Measurements from ENCODE around the gene SNX7. TPM values are rescaled to one million over a fixed set of nuclear protein-coding genes. Genes with fewer than 3 reads are reported as not detected.

SNX7 gene
- 10 to 100 TPM; 12.4 to 34.7 (median 18.9) TPM for total RNA-seq

DNA sequence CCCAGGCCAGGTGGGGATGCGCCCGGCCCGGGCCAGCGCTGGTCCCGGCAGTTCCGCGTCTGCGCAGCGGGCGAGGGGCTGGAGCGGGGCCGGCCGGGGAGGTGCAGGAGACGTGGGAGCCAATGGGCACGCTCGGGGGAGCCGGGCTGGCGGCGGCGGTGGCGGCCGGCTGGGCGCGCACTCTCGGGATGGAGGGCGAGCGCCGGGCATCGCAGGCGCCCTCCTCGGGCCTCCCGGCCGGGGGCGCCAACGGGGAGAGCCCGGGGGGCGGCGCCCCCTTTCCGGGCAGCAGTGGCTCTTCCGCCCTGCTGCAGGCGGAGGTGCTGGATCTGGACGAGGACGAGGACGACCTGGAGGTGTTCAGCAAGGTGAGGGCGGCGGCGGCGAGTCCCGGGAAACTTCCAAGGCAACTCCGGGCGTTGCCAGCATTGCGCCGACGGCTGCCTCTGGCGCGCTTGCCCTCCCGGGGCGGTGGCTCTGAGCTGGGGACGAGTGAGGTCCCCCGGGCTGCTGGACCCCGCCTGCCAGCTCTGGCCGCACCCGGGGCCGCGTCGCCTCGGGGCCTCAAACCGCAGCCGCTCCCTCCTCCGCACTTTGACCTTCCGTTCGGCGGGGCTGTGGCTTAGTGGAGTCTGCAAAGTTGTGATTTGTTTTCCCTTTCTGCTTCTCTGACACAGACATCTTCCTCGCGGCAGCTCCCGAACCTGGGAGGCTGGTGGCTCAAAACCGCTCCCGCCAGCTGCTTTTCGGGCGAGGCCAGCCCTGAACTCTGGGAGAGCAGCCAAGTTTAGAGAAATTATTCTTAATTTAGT, at the start of gene SNX7:
SNX7 (plus strand) TSS at position 178 of the 812 bp plus-strand sequence; CDS start at position 189, 11 bp downstream.
- Histone ChIP-seq H3K27ac (peak within 1 kb of the TSS in 1 of 2 donors; percentile 20), H3K4me3 (peak within 1 kb of the TSS; percentile 55 to 65 (median 58)), H3K4me1 (replicated peaks in 1 of 2) (peaks cover 5 to 6% of the 10 kb centered on the region in 2 donors)
- ATAC-seq (replicated peaks in 6 of 8) = peak; percentile 82 to 97 (median 96)
- WGBS, 10 experiments = 0 to 4% (median 0%) methylated on average over 1 to 35 of the region's 80 CpGs; no CpG with 5 or more reads in 3 of the 10 experiments
- in situ Hi-C loops (cut with MboI; ENCODE audit: low pct_unique_long_range_greater_than_20kb in 2 of 9, low sequenced_read_pairs in 9 of 9, unreplicated experiment in 9 of 9) = no loop called here

GRCh38 chr1:98637316-98637715, 24.2 kb upstream of the SNX7 start:
- WGBS, 10 experiments = 0 to 100% (median 79%) methylated on average over 1 to 2 of the region's 2 CpGs; no CpG with 5 or more reads in 4 of the 10 experiments
- Histone ChIP-seq H3K4me1 (replicated peaks in 1 of 2) (no peaks in the 10 kb centered on the region), H3K4me3 (no peak overlapping the region), H3K27ac (no peak overlapping the region)
- in situ Hi-C loops (cut with MboI; ENCODE audit: low pct_unique_long_range_greater_than_20kb in 2 of 9, low sequenced_read_pairs in 9 of 9, unreplicated experiment in 9 of 9) = no loop called here
- no peak for ATAC-seq (replicated peaks in 6 of 8)

- in situ Hi-C loops (cut with MboI; ENCODE audit: low pct_unique_long_range_greater_than_20kb in 2 of 9, low sequenced_read_pairs in 9 of 9, unreplicated experiment in 9 of 9) = no loop called here
- Histone ChIP-seq H3K4me1 (replicated peaks in 1 of 2) (no peaks in the 10 kb centered on the region), H3K4me3 (no peak overlapping the region), H3K27ac (no peak overlapping the region)
- ATAC-seq (replicated peaks in 6 of 8) = peak in 2 of 8 experiments; percentile 22 to 51
These were observed 23.3 kb upstream of the SNX7 start for GRCh38 chr1:98638185-98638584.

DNA sequence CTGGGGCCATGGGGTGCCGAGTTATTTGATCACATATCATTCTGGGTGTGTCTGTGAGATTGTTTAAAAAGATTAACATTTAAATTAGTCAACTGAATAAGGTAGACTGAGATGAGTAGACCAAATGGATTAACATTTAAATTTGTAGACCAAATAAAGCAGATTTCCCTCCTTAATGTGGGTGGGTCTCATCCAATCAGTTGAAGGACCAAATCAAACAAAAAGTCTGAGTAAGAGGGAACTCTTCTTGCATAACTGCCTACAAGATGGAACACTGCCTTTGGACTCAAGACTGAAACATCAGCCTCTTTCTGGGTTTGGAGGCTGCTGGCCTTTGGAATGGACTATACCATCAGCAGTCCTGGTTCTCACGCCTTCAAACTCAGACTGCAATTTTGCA, 17.0 kb upstream of the SNX7 start:
- no peak for ATAC-seq (replicated peaks in 6 of 8)
- in situ Hi-C loops (cut with MboI; ENCODE audit: low pct_unique_long_range_greater_than_20kb in 2 of 9, low sequenced_read_pairs in 9 of 9, unreplicated experiment in 9 of 9) = no loop called here
- Histone ChIP-seq H3K4me1 (replicated peaks in 1 of 2) (no peaks in the 10 kb centered on the region), H3K27ac (no peak overlapping the region), H3K4me3 (no peak overlapping the region)
- 25 to 100% (median 76%) methylated on average over 1 to 2 of the region's 2 CpGs; no CpG with 5 or more reads in 1 of the 10 experiments for WGBS, 10 experiments

DNA sequence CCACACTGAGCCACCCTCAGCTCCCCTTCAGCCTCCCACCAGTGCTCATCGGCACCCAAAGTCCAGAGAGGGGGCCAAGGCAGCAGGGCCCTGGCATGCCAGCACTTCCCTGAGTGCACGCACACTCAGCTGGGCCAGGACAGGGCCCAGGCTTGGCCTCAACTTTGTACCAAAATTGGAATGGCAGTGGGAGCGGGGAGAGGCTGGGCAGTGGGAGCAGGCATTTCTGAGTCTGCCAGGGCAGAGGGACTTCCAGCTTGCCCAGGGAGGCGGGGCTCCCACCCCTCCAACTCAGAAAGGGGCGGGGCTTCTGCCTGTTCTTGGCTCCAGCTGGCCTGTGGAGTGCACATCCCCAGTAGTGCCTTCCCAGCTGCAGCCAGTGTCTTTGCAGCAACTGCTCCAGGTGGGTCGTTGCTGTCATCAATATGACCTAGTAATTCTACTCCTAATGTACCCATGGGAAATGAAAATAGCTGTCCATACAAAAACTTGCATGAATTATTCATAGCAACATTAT, 10.3 kb upstream of the SNX7 start:
- no peak overlapping the region for H3K4me3 ChIP-seq
- ATAC-seq (replicated peaks in 6 of 8) = peak in 3 of 8 experiments; percentile 53 to 60 (median 53)
- H3K27ac ChIP-seq = no peak overlapping the region
- WGBS, 10 experiments = 0 to 100% (median 69%) methylated on average over 1 to 5 of the region's 6 CpGs; no CpG with 5 or more reads in 3 of the 10 experiments
- H3K4me1 ChIP-seq (replicated peaks in 1 of 2) = no peaks in the 10 kb centered on the region
- in situ Hi-C loops (cut with MboI; ENCODE audit: low pct_unique_long_range_greater_than_20kb in 2 of 9, low sequenced_read_pairs in 9 of 9, unreplicated experiment in 9 of 9) = no loop called here

- in situ Hi-C loops (cut with MboI; ENCODE audit: low pct_unique_long_range_greater_than_20kb in 2 of 9, low sequenced_read_pairs in 9 of 9, unreplicated experiment in 9 of 9) = no loop called here
- 72 to 100% (median 100%) methylated on average over 1 to 2 of the region's 2 CpGs; no CpG with 5 or more reads in 1 of the 10 experiments for WGBS, 10 experiments
These were observed 8.4 kb upstream of the SNX7 start for GRCh38 chr1:98653123-98653522.

DNA sequence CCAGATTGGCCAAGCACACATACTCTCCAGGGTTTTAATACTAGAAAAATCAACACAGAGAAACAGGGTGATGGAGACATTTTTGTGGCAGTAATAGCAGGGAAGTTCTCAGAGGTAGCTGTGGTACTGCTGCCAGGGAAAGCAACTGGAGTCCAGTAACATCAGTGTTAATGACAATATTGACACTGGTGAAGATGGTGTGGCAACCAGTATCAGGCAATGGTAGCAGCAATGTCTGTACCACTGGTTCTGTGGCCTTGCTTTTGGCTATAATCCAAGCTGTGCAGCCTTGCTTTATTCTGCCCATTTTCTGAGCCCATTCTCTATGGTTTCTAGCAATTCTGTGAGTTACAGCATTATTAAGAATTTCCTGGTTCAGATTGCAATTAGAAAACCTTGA, 1.6 kb upstream of the SNX7 start:
- in situ Hi-C loops (cut with MboI; ENCODE audit: low pct_unique_long_range_greater_than_20kb in 2 of 9, low sequenced_read_pairs in 9 of 9, unreplicated experiment in 9 of 9) = no loop called here
- Histone ChIP-seq H3K27ac (no peak overlapping the region), H3K4me3 (no peak overlapping the region)

More at GRCh38 chr1:98653123-98653522, 8.4 kb upstream of the SNX7 start:
- Histone ChIP-seq H3K4me3 (no peak overlapping the region), H3K4me1 (replicated peaks in 1 of 2) (no peaks in the 10 kb centered on the region), H3K27ac (no peak overlapping the region)
- ATAC-seq (replicated peaks in 6 of 8) = peak in 2 of 8 experiments; percentile 44 to 78

GRCh38 chr1:98660940-98661543, 479 bp upstream of the SNX7 start:
- 0 to 60% (median 7%) methylated on average over 2 to 23 of the region's 25 CpGs for WGBS, 10 experiments
- in situ Hi-C loops (cut with MboI; ENCODE audit: low pct_unique_long_range_greater_than_20kb in 2 of 9, low sequenced_read_pairs in 9 of 9, unreplicated experiment in 9 of 9) = no loop called here
- Histone ChIP-seq H3K4me1 (replicated peaks in 1 of 2) (peaks cover 5 to 6% of the 10 kb centered on the region in 2 donors), H3K27ac (peak overlapping the region in 1 of 2 donors; percentile 20), H3K4me3 (peak overlapping the region; percentile 55 to 65 (median 58))
- peak in 7 of 8 experiments; percentile 3 to 67 (median 59) for ATAC-seq (replicated peaks in 6 of 8)

More for the DNA sequence above, 1.6 kb upstream of the SNX7 start:
- H3K4me1 ChIP-seq (replicated peaks in 1 of 2) = peaks cover 5 to 6% of the 10 kb centered on the region in 2 donors
- ATAC-seq (replicated peaks in 6 of 8) = no peak

- 0 to 3% (median 0%) methylated on average over 1 to 6 of the region's 6 CpGs; no CpG with 5 or more reads in 2 of the 10 experiments for WGBS, 10 experiments
- no peak overlapping the region for H3K27ac ChIP-seq
These were observed 792 bp downstream of the SNX7 start for GRCh38 chr1:98662356-98662670.

GRCh38 chr1:98668733-98669132, 7.2 kb downstream of the SNX7 start:
- peak in 2 of 8 experiments; percentile 57 to 64 for ATAC-seq (replicated peaks in 6 of 8)
- 0 to 100% (median 73%) methylated on average over 1 to 2 of the region's 2 CpGs; no CpG with 5 or more reads in 1 of the 10 experiments for WGBS, 10 experiments
- H3K4me1 ChIP-seq (replicated peaks in 1 of 2) = peaks cover 0 to 2% of the 10 kb centered on the region in 2 donors
- no peak overlapping the region for H3K4me3 ChIP-seq
- H3K27ac ChIP-seq = no peak overlapping the region
- in situ Hi-C loops (cut with MboI; ENCODE audit: low pct_unique_long_range_greater_than_20kb in 2 of 9, low sequenced_read_pairs in 9 of 9, unreplicated experiment in 9 of 9) = no loop called here

More at GRCh38 chr1:98662356-98662670, 792 bp downstream of the SNX7 start:
- peak in 3 of 8 experiments; percentile 4 to 26 (median 22) for ATAC-seq (replicated peaks in 6 of 8)
- Histone ChIP-seq H3K4me1 (replicated peaks in 1 of 2) (peaks cover 5 to 6% of the 10 kb centered on the region in 2 donors), H3K4me3 (peak overlapping the region; percentile 55 to 65 (median 58))
- in situ Hi-C loops (cut with MboI; ENCODE audit: low pct_unique_long_range_greater_than_20kb in 2 of 9, low sequenced_read_pairs in 9 of 9, unreplicated experiment in 9 of 9) = no loop called here

- peak in 3 of 8 experiments; percentile 13 to 86 (median 29) for ATAC-seq (replicated peaks in 6 of 8)
- H3K27ac ChIP-seq = no peak overlapping the region
These were observed 8.1 kb downstream of the SNX7 start for GRCh38 chr1:98669355-98670296.

GRCh38 chr1:98672189-98672588, 10.7 kb downstream of the SNX7 start:
- in situ Hi-C loops (cut with MboI; ENCODE audit: low pct_unique_long_range_greater_than_20kb in 2 of 9, low sequenced_read_pairs in 9 of 9, unreplicated experiment in 9 of 9) = no loop called here
- H3K4me1 ChIP-seq (replicated peaks in 1 of 2) = peaks cover 2 to 5% of the 10 kb centered on the region in 2 donors
- WGBS, 10 experiments = 0 to 100% (median 90%) methylated on average over 1 to 2 of the region's 2 CpGs; no CpG with 5 or more reads in 1 of the 10 experiments
- H3K4me3 ChIP-seq = no peak overlapping the region
- ATAC-seq (replicated peaks in 6 of 8) = no peak
- H3K27ac ChIP-seq = no peak overlapping the region

More at GRCh38 chr1:98669355-98670296, 8.1 kb downstream of the SNX7 start:
- 7 to 100% (median 95%) methylated on average over 1 to 2 of the region's 2 CpGs; no CpG with 5 or more reads in 2 of the 10 experiments for WGBS, 10 experiments
- Histone ChIP-seq H3K4me1 (replicated peaks in 1 of 2) (peaks cover 0 to 2% of the 10 kb centered on the region in 2 donors), H3K4me3 (no peak overlapping the region)
- in situ Hi-C loops (cut with MboI; ENCODE audit: low pct_unique_long_range_greater_than_20kb in 2 of 9, low sequenced_read_pairs in 9 of 9, unreplicated experiment in 9 of 9) = no loop called here
